ENCODE data around the gene GAS7. TPM values are rescaled to one million over a fixed set of nuclear protein-coding genes. Genes with fewer than 3 reads are reported as not detected.

GAS7 gene
- total RNA-seq, 1 donor from 2014 or later, result 2.9 TPM

GRCh38 chr17:10029129-10029528, 169.3 kb downstream of the GAS7 start:
- no peak overlapping the region for H3K27ac Mint-ChIP-seq
- no peak for TF ChIP-seq CTCF (IDR thresholded peaks at IDR 0.05)
- no peak for TF ChIP-seq EZH2phosphoT487 (IDR thresholded peaks at IDR 0.05)
- TF ChIP-seq EZH2 (IDR thresholded peaks at IDR 0.05), result no peak
- H3K27me3 Mint-ChIP-seq (ENCODE audit: insufficient read depth, low read depth), result peaks cover 4% of the 10 kb centered on the region
- Histone ChIP-seq H2AFZ (replicated peaks) (no peak overlapping the region), H3F3A (ENCODE audit: low read depth) (peaks cover 13% of the 10 kb centered on the region), H4K20me1 (ENCODE audit: low read depth) (no peaks in the 10 kb centered on the region), H3K27me3 (no peaks in the 10 kb centered on the region), H3K9ac (no peak overlapping the region), H3K9me3 (ENCODE audit: low read depth) (no peaks in the 10 kb centered on the region), H3K27ac (no peak overlapping the region), H3K36me3 (no peaks in the 10 kb centered on the region), H3K4me1 (peaks cover 35% of the 10 kb centered on the region), H3K79me2 (ENCODE audit: low read depth) (no peaks in the 10 kb centered on the region), H3K4me3 (no peak overlapping the region), H3K4me2 (no peak overlapping the region)
- no peaks in the 10 kb centered on the region for H3K36me3 Mint-ChIP-seq
- H3K9me3 Mint-ChIP-seq, result no peaks in the 10 kb centered on the region
- DNase-seq (ENCODE audit: low spot score), result no peak
- no peak overlapping the region for H3K4me3 Mint-ChIP-seq
- H3K4me1 Mint-ChIP-seq, result peaks cover 30% of the 10 kb centered on the region

GRCh38 chr17:10025976-10026901, 172.2 kb downstream of the GAS7 start:
- Histone ChIP-seq H3K27ac (no peak overlapping the region), H2AFZ (replicated peaks) (no peak overlapping the region), H3K4me1 (peaks cover 14% of the 10 kb centered on the region), H3K9me3 (ENCODE audit: low read depth) (no peaks in the 10 kb centered on the region), H4K20me1 (ENCODE audit: low read depth) (no peaks in the 10 kb centered on the region), H3F3A (ENCODE audit: low read depth) (no peaks in the 10 kb centered on the region), H3K36me3 (no peaks in the 10 kb centered on the region), H3K4me2 (peak overlapping the region; percentile 28), H3K27me3 (no peaks in the 10 kb centered on the region), H3K79me2 (ENCODE audit: low read depth) (no peaks in the 10 kb centered on the region), H3K4me3 (no peak overlapping the region), H3K9ac (no peak overlapping the region)
- Mint-ChIP-seq H3K9me3 (no peaks in the 10 kb centered on the region), H3K27ac (peak overlapping the region; percentile 50), H3K4me3 (peak overlapping the region; percentile 50), H3K36me3 (no peaks in the 10 kb centered on the region), H3K27me3 (ENCODE audit: insufficient read depth, low read depth) (peaks cover 13% of the 10 kb centered on the region), H3K4me1 (peaks cover 31% of the 10 kb centered on the region)
- no peak for TF ChIP-seq EZH2 (IDR thresholded peaks at IDR 0.05)
- TF ChIP-seq CTCF (IDR thresholded peaks at IDR 0.05), result no peak
- no peak for TF ChIP-seq EZH2phosphoT487 (IDR thresholded peaks at IDR 0.05)
- peak; percentile 65 for DNase-seq (ENCODE audit: low spot score)

GRCh38 chr17:10025224-10025623, 173.2 kb downstream of the GAS7 start:
- DNase-seq (ENCODE audit: low spot score), result no peak
- H3K9ac ChIP-seq, result no peak overlapping the region
- no peaks in the 10 kb centered on the region for H3K36me3 ChIP-seq
- H3K4me3 ChIP-seq, result no peak overlapping the region
- H3K36me3 Mint-ChIP-seq, result no peaks in the 10 kb centered on the region
- no peaks in the 10 kb centered on the region for H3K9me3 Mint-ChIP-seq
- no peak overlapping the region for H3K27ac ChIP-seq
- peaks cover 12% of the 10 kb centered on the region for H3K27me3 Mint-ChIP-seq (ENCODE audit: insufficient read depth, low read depth)
- peak overlapping the region; percentile 38 for H3K4me3 Mint-ChIP-seq
- H3K4me1 Mint-ChIP-seq, result peaks cover 39% of the 10 kb centered on the region
- TF ChIP-seq EZH2 (IDR thresholded peaks at IDR 0.05), result no peak
- TF ChIP-seq CTCF (IDR thresholded peaks at IDR 0.05), result no peak
- no peak for TF ChIP-seq EZH2phosphoT487 (IDR thresholded peaks at IDR 0.05)
- no peak overlapping the region for H3K4me2 ChIP-seq
- no peaks in the 10 kb centered on the region for H3F3A ChIP-seq (ENCODE audit: low read depth)
- no peak overlapping the region for H2AFZ ChIP-seq (replicated peaks)
- peaks cover 18% of the 10 kb centered on the region for H3K4me1 ChIP-seq
- H3K9me3 ChIP-seq (ENCODE audit: low read depth), result no peaks in the 10 kb centered on the region
- H3K27me3 ChIP-seq, result no peaks in the 10 kb centered on the region
- no peaks in the 10 kb centered on the region for H4K20me1 ChIP-seq (ENCODE audit: low read depth)
- no peaks in the 10 kb centered on the region for H3K79me2 ChIP-seq (ENCODE audit: low read depth)
- no peak overlapping the region for H3K27ac Mint-ChIP-seq
